ENCODE results near the gene AACS. TPM values are rescaled to one million over a fixed set of nuclear protein-coding genes. Genes with fewer than 3 reads are reported as not detected.

AACS gene
- total and polyA plus RNA-seq, 3 experiments from 2014 or later = 11.8 to 16.7 (median 16.1) TPM

GRCh38 chr12:125049093-125049458 lies 16.2 kb upstream of the AACS start:
- Mint-ChIP-seq H3K4me1 (peaks cover 5 to 18% (median 6%) of the 10 kb centered on the region in 3 donors), H3K4me3 (peak overlapping the region; percentile 83 to 91 (median 90)), H3K36me3 (no peaks in the 10 kb centered on the region), H3K27ac (peak overlapping the region in 7 of 8 donors; percentile 42 to 93 (median 77)), H3K27me3 (peaks cover 0 to 3% of the 10 kb centered on the region in 2 donors), H3K9me3 (no peaks in the 10 kb centered on the region)
- ChIA-PET POLR2A (interaction anchor here (0.7 to 1.0 kb wide), 3 partner anchors 15 to 142 kb away, joined by 3 to 5 read pairs (median 3); partner anchors contain the start of gene UBC), CTCF (interaction anchor here (1.5 kb wide), 1 partner anchor 18 kb away, joined by 3 read pairs; no protein-coding TSS in a partner anchor)
- no peaks in the 10 kb centered on the region for H3K27me3 ChIP-seq (ENCODE audit: insufficient read depth, low read length, poor library complexity, severe bottlenecking)
- no peak for DNase-seq
- no peak overlapping the region for H3K27ac ChIP-seq (ENCODE audit: low read depth, low read length)
- H3K36me3 ChIP-seq (ENCODE audit: insufficient read depth, low read length) = no peaks in the 10 kb centered on the region
- H3K9me3 ChIP-seq (ENCODE audit: low read length) = no peaks in the 10 kb centered on the region
- H3K4me1 ChIP-seq (ENCODE audit: insufficient read depth, low read length) = no peaks in the 10 kb centered on the region
- H3K4me3 ChIP-seq (ENCODE audit: low read length) = peak overlapping the region; percentile 90

- ChIA-PET POLR2A (no interaction called here), CTCF (interaction anchor here (1.2 to 1.5 kb wide), 2 partner anchors 14 to 17 kb away, joined by 3 to 4 read pairs; partner anchors contain the start of gene AACS)
- peaks cover 5 to 18% (median 6%) of the 10 kb centered on the region in 3 donors for H3K4me1 Mint-ChIP-seq
- H3K27ac Mint-ChIP-seq = peak overlapping the region in 2 of 8 donors; percentile 41 to 75
- no peaks in the 10 kb centered on the region for H3K4me1 ChIP-seq (ENCODE audit: insufficient read depth, low read length)
- H3K27me3 Mint-ChIP-seq = peaks cover 0 to 5% of the 10 kb centered on the region in 2 donors
- H3K4me3 Mint-ChIP-seq = peak overlapping the region; percentile 50 to 91 (median 86)
- no peak overlapping the region for H3K4me3 ChIP-seq (ENCODE audit: low read length)
- no peaks in the 10 kb centered on the region for H3K27me3 ChIP-seq (ENCODE audit: insufficient read depth, low read length, poor library complexity, severe bottlenecking)
- H3K9me3 ChIP-seq (ENCODE audit: low read length) = no peaks in the 10 kb centered on the region
- no peaks in the 10 kb centered on the region for H3K36me3 Mint-ChIP-seq
- peak in 1 of 5 donors; percentile 21 for DNase-seq
- H3K27ac ChIP-seq (ENCODE audit: low read depth, low read length) = no peak overlapping the region
- H3K36me3 ChIP-seq (ENCODE audit: insufficient read depth, low read length) = no peaks in the 10 kb centered on the region
- no peaks in the 10 kb centered on the region for H3K9me3 Mint-ChIP-seq
Observed at GRCh38 chr12:125050446-125050845, 14.8 kb upstream of the AACS start.

DNA sequence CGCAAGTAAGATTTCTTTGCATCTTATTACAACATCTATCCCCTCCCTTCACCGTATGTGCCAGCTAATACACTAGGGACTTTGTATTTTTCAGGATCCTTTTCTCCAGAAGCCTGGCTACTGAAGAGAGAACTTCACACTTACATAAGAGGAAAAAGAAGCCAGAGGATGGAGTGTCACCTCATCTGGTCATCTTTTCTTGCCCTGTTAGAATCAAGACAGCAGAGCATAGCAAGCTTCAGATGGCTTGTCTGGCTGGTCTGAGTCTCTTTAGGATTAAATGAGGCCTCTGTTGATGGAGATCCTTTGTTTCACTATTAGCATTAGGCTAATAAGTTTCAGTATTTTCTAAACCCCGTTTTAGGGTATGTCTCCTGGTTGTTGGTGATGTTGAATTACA lies 14.4 kb upstream of the AACS start:
- Mint-ChIP-seq H3K27me3 (peaks cover 0 to 5% of the 10 kb centered on the region in 2 donors), H3K27ac (peak overlapping the region in 2 of 8 donors; percentile 41 to 75), H3K4me3 (peak overlapping the region in 6 of 7 donors; percentile 50 to 91 (median 84)), H3K4me1 (peaks cover 5 to 18% (median 6%) of the 10 kb centered on the region in 3 donors), H3K36me3 (no peaks in the 10 kb centered on the region), H3K9me3 (no peaks in the 10 kb centered on the region)
- H3K4me3 ChIP-seq (ENCODE audit: low read length) = no peak overlapping the region
- POLR2A ChIA-PET = no interaction called here
- no peaks in the 10 kb centered on the region for H3K9me3 ChIP-seq (ENCODE audit: low read length)
- no peak overlapping the region for H3K27ac ChIP-seq (ENCODE audit: low read depth, low read length)
- H3K4me1 ChIP-seq (ENCODE audit: insufficient read depth, low read length) = no peaks in the 10 kb centered on the region
- DNase-seq = no peak
- CTCF ChIA-PET = interaction anchor here (1.2 kb wide), 1 partner anchor 14 kb away, joined by 4 read pairs; the partner anchor contains the start of gene AACS
- no peaks in the 10 kb centered on the region for H3K27me3 ChIP-seq (ENCODE audit: insufficient read depth, low read length, poor library complexity, severe bottlenecking)
- no peaks in the 10 kb centered on the region for H3K36me3 ChIP-seq (ENCODE audit: insufficient read depth, low read length)

- no peak overlapping the region for H3K27ac ChIP-seq (ENCODE audit: low read depth, low read length)
- Mint-ChIP-seq H3K36me3 (peaks cover 0 to 9% (median 0%) of the 10 kb centered on the region in 3 donors), H3K4me1 (peaks cover 5 to 18% (median 6%) of the 10 kb centered on the region in 3 donors), H3K9me3 (no peaks in the 10 kb centered on the region), H3K27me3 (peaks cover 10 to 14% of the 10 kb centered on the region in 2 donors), H3K27ac (no peak overlapping the region), H3K4me3 (no peak overlapping the region)
- H3K4me1 ChIP-seq (ENCODE audit: insufficient read depth, low read length) = no peaks in the 10 kb centered on the region
- no peak overlapping the region for H3K4me3 ChIP-seq (ENCODE audit: low read length)
- CTCF ChIA-PET = no interaction called here
- H3K9me3 ChIP-seq (ENCODE audit: low read length) = no peaks in the 10 kb centered on the region
- DNase-seq = no peak
- no peaks in the 10 kb centered on the region for H3K36me3 ChIP-seq (ENCODE audit: insufficient read depth, low read length)
- POLR2A ChIA-PET = no interaction called here
- no peaks in the 10 kb centered on the region for H3K27me3 ChIP-seq (ENCODE audit: insufficient read depth, low read length, poor library complexity, severe bottlenecking)
Observed at GRCh38 chr12:125053821-125054220, 11.4 kb upstream of the AACS start.

- Histone ChIP-seq H3K4me3 (ENCODE audit: low read length) (no peak overlapping the region), H3K27me3 (ENCODE audit: insufficient read depth, low read length, poor library complexity, severe bottlenecking) (no peaks in the 10 kb centered on the region), H3K4me1 (ENCODE audit: insufficient read depth, low read length) (no peaks in the 10 kb centered on the region), H3K9me3 (ENCODE audit: low read length) (no peaks in the 10 kb centered on the region), H3K27ac (ENCODE audit: low read depth, low read length) (no peak overlapping the region), H3K36me3 (ENCODE audit: insufficient read depth, low read length) (no peaks in the 10 kb centered on the region)
- H3K9me3 Mint-ChIP-seq = no peaks in the 10 kb centered on the region
- no peak overlapping the region for H3K4me3 Mint-ChIP-seq
- H3K4me1 Mint-ChIP-seq = peaks cover 0 to 4% (median 0%) of the 10 kb centered on the region in 3 donors
- CTCF ChIA-PET = no interaction called here
- POLR2A ChIA-PET = no interaction called here
- H3K27me3 Mint-ChIP-seq = peaks cover 13 to 23% of the 10 kb centered on the region in 2 donors
- H3K27ac Mint-ChIP-seq = no peak overlapping the region
- peaks cover 0 to 9% (median 0%) of the 10 kb centered on the region in 3 donors for H3K36me3 Mint-ChIP-seq
- no peak for DNase-seq
Observed at GRCh38 chr12:125055591-125055990, 9.6 kb upstream of the AACS start.

DNA sequence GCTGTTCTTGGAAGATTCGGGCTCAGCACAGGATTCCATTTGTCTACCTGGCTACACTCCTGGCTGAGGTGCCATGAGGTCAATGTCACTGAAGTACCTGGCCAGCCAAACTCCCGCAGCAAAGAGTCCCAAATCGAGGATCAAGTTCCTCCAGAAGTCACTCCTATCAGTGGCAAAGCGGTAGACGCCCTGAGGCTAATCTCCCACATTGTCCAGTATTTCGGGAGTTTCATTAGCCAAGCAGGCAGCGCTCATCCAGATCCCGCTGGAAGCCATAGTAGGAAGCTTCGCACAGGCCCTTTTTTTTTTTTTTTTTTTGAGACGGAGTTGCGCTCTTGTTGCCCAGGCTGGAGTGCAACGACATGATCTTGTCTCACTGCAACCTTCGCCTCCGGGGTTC lies 8.9 kb upstream of the AACS start:
- Mint-ChIP-seq H3K9me3 (no peaks in the 10 kb centered on the region), H3K4me1 (no peaks in the 10 kb centered on the region), H3K36me3 (peaks cover 0 to 9% (median 0%) of the 10 kb centered on the region in 3 donors), H3K4me3 (peak overlapping the region in 1 of 7 donors; percentile 10), H3K27me3 (peaks cover 13 to 23% of the 10 kb centered on the region in 2 donors), H3K27ac (no peak overlapping the region)
- no peaks in the 10 kb centered on the region for H3K27me3 ChIP-seq (ENCODE audit: insufficient read depth, low read length, poor library complexity, severe bottlenecking)
- no peak for DNase-seq
- H3K27ac ChIP-seq (ENCODE audit: low read depth, low read length) = no peak overlapping the region
- H3K4me3 ChIP-seq (ENCODE audit: low read length) = no peak overlapping the region
- no peaks in the 10 kb centered on the region for H3K4me1 ChIP-seq (ENCODE audit: insufficient read depth, low read length)
- H3K9me3 ChIP-seq (ENCODE audit: low read length) = no peaks in the 10 kb centered on the region
- ChIA-PET POLR2A (no interaction called here), CTCF (no interaction called here)
- no peaks in the 10 kb centered on the region for H3K36me3 ChIP-seq (ENCODE audit: insufficient read depth, low read length)

DNA sequence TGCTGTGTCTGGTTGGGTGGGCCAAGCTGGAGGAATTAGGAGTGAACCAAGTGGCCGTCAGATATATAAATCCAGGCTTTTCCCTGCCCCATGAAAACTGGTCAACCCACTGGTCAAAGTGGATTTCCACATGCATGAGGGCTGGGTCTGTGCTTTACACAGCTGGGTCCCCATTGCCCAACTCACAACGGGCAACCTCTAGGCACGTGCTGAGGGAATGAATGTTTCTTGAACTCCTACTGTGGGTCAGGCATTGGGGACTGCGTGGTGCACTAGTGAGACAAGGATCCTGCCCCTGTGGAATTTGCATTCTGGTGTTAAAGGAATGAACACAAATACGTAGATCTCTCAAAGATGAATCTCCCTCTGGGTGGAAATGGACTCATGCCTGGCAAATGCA lies 7.5 kb upstream of the AACS start:
- no peaks in the 10 kb centered on the region for H3K4me1 Mint-ChIP-seq
- no peaks in the 10 kb centered on the region for H3K4me1 ChIP-seq (ENCODE audit: insufficient read depth, low read length)
- H3K4me3 Mint-ChIP-seq = no peak overlapping the region
- DNase-seq = no peak
- H3K9me3 ChIP-seq (ENCODE audit: low read length) = no peaks in the 10 kb centered on the region
- no peaks in the 10 kb centered on the region for H3K9me3 Mint-ChIP-seq
- H3K27ac ChIP-seq (ENCODE audit: low read depth, low read length) = no peak overlapping the region
- CTCF ChIA-PET = no interaction called here
- H3K36me3 Mint-ChIP-seq = peaks cover 0 to 9% (median 0%) of the 10 kb centered on the region in 3 donors
- H3K27me3 ChIP-seq (ENCODE audit: insufficient read depth, low read length, poor library complexity, severe bottlenecking) = no peaks in the 10 kb centered on the region
- no peaks in the 10 kb centered on the region for H3K36me3 ChIP-seq (ENCODE audit: insufficient read depth, low read length)
- POLR2A ChIA-PET = no interaction called here
- H3K27ac Mint-ChIP-seq = no peak overlapping the region
- no peak overlapping the region for H3K4me3 ChIP-seq (ENCODE audit: low read length)
- peaks cover 13 to 27% of the 10 kb centered on the region in 2 donors for H3K27me3 Mint-ChIP-seq

DNA sequence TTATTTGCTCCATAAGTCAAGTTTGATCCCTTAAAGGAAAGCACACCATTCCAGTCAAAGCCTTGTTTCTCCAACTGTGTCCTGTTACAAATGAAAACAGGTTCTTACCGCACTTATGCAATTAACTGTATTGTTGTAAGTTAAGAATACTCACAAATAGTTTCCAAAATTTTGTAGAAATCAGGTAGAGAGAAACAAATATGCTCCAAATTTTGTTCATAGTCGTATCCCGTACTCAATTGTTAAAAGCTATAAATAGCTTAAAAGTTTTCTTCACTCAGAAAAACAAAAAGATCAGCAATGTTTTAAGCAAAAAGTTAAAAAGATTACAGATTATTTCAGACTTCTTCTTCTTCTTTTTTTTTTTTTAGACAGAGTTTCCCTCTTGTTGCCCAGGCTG lies 4.0 kb upstream of the AACS start:
- POLR2A ChIA-PET = no interaction called here
- H3K4me3 Mint-ChIP-seq = no peak overlapping the region

More for the DNA sequence above, 4.0 kb upstream of the AACS start:
- Mint-ChIP-seq H3K36me3 (peaks cover 0 to 9% (median 0%) of the 10 kb centered on the region in 3 donors), H3K27ac (no peak overlapping the region), H3K4me1 (peaks cover 8 to 12% (median 11%) of the 10 kb centered on the region in 3 donors), H3K9me3 (no peaks in the 10 kb centered on the region), H3K27me3 (peaks cover 12 to 27% of the 10 kb centered on the region in 2 donors)
- CTCF ChIA-PET = no interaction called here
- Histone ChIP-seq H3K36me3 (ENCODE audit: insufficient read depth, low read length) (no peaks in the 10 kb centered on the region), H3K4me3 (ENCODE audit: low read length) (no peak overlapping the region), H3K4me1 (ENCODE audit: insufficient read depth, low read length) (peaks cover 10% of the 10 kb centered on the region), H3K9me3 (ENCODE audit: low read length) (no peaks in the 10 kb centered on the region), H3K27ac (ENCODE audit: low read depth, low read length) (no peak overlapping the region), H3K27me3 (ENCODE audit: insufficient read depth, low read length, poor library complexity, severe bottlenecking) (no peaks in the 10 kb centered on the region)
- DNase-seq = no peak

Measured in CD8-positive, alpha-beta memory T cell (primary cell).